ENCODE results near the gene UBXN10. TPM values are rescaled to one million over a fixed set of nuclear protein-coding genes. Genes with fewer than 3 reads are reported as not detected.

UBXN10 gene, protein sequence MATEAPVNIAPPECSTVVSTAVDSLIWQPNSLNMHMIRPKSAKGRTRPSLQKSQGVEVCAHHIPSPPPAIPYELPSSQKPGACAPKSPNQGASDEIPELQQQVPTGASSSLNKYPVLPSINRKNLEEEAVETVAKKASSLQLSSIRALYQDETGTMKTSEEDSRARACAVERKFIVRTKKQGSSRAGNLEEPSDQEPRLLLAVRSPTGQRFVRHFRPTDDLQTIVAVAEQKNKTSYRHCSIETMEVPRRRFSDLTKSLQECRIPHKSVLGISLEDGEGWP
- 0.37 and 0.43 TPM in 2 replicates for total RNA-seq (ENCODE audit: low replicate concordance)

DNA sequence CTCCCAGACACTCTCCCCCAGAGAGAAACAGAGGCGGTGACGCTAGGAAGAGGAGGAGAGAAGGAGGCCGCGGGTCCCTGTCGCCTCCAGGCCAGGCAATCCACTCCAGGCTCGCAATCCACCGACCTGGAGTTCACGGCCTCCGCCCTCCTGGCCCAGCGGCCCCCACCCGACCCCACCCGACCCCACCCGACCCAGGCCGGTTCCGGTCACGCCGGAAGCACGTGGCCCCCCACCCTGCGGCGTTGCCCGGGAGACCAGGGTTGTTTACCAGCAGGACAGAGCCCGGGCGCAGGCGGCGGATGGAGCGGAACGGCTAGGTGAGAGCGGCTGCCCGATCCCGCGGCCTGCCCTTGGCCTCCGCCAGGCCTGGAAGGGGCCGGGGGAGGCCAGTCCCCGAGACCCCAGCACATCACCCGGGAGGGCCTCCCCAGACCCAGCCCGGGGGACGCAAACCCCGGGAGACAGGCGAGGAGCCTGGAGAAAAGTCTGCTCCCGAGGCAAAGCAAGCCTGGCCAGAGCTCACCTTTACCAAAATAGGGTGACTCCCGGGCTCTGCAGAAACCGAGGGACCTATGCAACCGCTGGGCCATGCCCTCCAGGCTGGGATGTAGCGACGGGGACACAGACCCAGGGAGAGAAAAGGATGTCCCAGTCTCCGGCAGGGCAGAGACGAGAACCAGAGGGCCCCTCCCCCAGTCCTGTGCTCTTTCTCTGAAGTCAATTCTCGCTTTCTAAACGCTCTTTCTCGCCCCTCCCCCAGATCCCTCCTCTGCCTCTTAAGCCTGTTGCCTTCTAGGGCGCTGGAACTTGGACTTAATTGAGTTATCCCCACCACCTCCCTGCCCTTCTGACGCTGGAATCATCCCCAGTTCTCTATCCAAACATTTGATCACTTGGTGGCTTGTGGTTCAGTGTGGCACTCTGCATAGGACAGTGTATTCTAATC, at the start of gene UBXN10, which contains the start of gene PLA2G2C:
Gene UBXN10 (plus strand): TSS at position 263 of the 949 bp plus-strand sequence. CDS start 4,466 bp downstream, outside the sequence.
Gene PLA2G2C (minus strand): TSS at position 685 of the 949 bp plus-strand sequence. CDS start 9,155 bp downstream, outside the sequence.
- Mint-ChIP-seq H3K4me1 (peaks cover 28% of the 10 kb centered on the region), H3K36me3 (peaks cover 3% of the 10 kb centered on the region), H3K27me3 (ENCODE audit: insufficient read depth, low read depth) (peaks cover 7% of the 10 kb centered on the region), H3K4me3 (peak within 1 kb of the TSS; percentile 89), H3K27ac (peak within 1 kb of the TSS; percentile 96), H3K9me3 (no peaks in the 10 kb centered on the region)
- H4K20me1 ChIP-seq (ENCODE audit: low read depth): no peaks in the 10 kb centered on the region
- no peaks in the 10 kb centered on the region for H3K79me2 ChIP-seq (ENCODE audit: low read depth)
- no peaks in the 10 kb centered on the region for H3K9me3 ChIP-seq (ENCODE audit: low read depth)
- DNase-seq (ENCODE audit: low spot score): peak; percentile 67
- peak within 1 kb of the TSS; percentile 71 for H3K4me3 ChIP-seq
- no peaks in the 10 kb centered on the region for H3K36me3 ChIP-seq
- no peak within 1 kb of the TSS for H3K27ac ChIP-seq
- H3F3A ChIP-seq (ENCODE audit: low read depth): peaks cover 4% of the 10 kb centered on the region
- H3K4me1 ChIP-seq: no peaks in the 10 kb centered on the region
- peaks cover 53% of the 10 kb centered on the region for H3K27me3 ChIP-seq
- peak within 1 kb of the TSS; percentile 93 for H3K4me2 ChIP-seq
- H3K9ac ChIP-seq: no peak within 1 kb of the TSS
- peak within 1 kb of the TSS; percentile 84 for H2AFZ ChIP-seq (replicated peaks)
- TF ChIP-seq EZH2 (IDR thresholded peaks at IDR 0.05): no peak
- TF ChIP-seq, protein P1, sequence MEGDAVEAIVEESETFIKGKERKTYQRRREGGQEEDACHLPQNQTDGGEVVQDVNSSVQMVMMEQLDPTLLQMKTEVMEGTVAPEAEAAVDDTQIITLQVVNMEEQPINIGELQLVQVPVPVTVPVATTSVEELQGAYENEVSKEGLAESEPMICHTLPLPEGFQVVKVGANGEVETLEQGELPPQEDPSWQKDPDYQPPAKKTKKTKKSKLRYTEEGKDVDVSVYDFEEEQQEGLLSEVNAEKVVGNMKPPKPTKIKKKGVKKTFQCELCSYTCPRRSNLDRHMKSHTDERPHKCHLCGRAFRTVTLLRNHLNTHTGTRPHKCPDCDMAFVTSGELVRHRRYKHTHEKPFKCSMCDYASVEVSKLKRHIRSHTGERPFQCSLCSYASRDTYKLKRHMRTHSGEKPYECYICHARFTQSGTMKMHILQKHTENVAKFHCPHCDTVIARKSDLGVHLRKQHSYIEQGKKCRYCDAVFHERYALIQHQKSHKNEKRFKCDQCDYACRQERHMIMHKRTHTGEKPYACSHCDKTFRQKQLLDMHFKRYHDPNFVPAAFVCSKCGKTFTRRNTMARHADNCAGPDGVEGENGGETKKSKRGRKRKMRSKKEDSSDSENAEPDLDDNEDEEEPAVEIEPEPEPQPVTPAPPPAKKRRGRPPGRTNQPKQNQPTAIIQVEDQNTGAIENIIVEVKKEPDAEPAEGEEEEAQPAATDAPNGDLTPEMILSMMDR (IDR thresholded peaks at IDR 0.05): no peak
- no peak for TF ChIP-seq EZH2phosphoT487 (IDR thresholded peaks at IDR 0.05)

DNA sequence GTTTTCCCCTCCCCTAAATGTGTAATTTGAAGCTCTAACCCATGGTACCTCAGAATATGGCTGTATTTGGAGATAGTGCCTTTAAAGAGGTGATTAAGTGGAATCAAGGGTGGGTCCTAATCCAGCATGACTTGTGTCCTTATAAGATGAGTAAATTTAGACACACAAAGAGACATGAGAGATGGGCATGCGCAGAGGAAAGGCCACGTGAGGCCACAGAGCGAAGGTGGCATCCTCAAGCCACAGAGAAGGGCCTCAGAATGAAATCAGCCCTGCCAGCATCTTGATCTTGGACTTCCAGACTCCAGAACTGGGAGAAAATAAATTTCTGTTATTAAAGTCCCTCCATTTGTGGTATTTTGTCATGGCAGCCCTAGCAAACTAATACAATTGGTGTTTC, 49.6 kb upstream of the UBXN10 start:
- Histone ChIP-seq H3F3A (ENCODE audit: low read depth) (no peaks in the 10 kb centered on the region), H3K36me3 (no peaks in the 10 kb centered on the region), H3K9ac (no peak overlapping the region), H3K27ac (no peak overlapping the region), H3K27me3 (no peaks in the 10 kb centered on the region), H4K20me1 (ENCODE audit: low read depth) (no peaks in the 10 kb centered on the region), H3K79me2 (ENCODE audit: low read depth) (no peaks in the 10 kb centered on the region), H3K4me1 (no peaks in the 10 kb centered on the region), H2AFZ (replicated peaks) (no peak overlapping the region), H3K9me3 (ENCODE audit: low read depth) (no peaks in the 10 kb centered on the region), H3K4me3 (no peak overlapping the region), H3K4me2 (no peak overlapping the region)
- peaks cover 4% of the 10 kb centered on the region for H3K27me3 Mint-ChIP-seq (ENCODE audit: insufficient read depth, low read depth)
- H3K36me3 Mint-ChIP-seq: no peaks in the 10 kb centered on the region
- H3K27ac Mint-ChIP-seq: no peak overlapping the region
- H3K4me3 Mint-ChIP-seq: no peak overlapping the region
- no peaks in the 10 kb centered on the region for H3K4me1 Mint-ChIP-seq
- H3K9me3 Mint-ChIP-seq: no peaks in the 10 kb centered on the region
- DNase-seq (ENCODE audit: low spot score): no peak
- no peak for TF ChIP-seq EZH2phosphoT487 (IDR thresholded peaks at IDR 0.05)
- TF ChIP-seq, protein P1 (IDR thresholded peaks at IDR 0.05): no peak
- no peak for TF ChIP-seq EZH2 (IDR thresholded peaks at IDR 0.05)

DNA sequence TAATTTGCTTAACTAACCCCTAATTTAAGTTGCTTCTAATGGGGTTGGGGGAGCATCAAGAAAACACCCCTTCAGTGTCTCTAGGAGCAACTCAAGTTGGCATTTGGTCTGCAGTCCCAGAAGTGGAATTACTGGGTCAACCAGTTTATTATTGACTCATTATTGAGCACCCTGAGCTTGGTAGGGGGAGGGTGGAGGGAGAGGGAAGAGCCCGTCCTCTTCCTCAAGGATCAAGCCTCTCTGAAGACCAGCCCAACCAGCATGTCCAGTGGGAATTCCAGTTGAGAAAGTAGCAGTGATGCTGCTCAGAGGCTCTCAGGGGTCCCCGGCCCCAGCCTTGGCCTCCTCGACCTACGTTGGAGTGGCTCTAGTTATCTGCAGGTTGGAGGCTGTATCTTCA, 48.8 kb upstream of the UBXN10 start:
- no peak overlapping the region for H3K4me2 ChIP-seq
- Mint-ChIP-seq H3K27me3 (ENCODE audit: insufficient read depth, low read depth) (peaks cover 5% of the 10 kb centered on the region), H3K9me3 (no peaks in the 10 kb centered on the region), H3K27ac (no peak overlapping the region), H3K4me1 (no peaks in the 10 kb centered on the region), H3K36me3 (no peaks in the 10 kb centered on the region), H3K4me3 (no peak overlapping the region)
- H3K9me3 ChIP-seq (ENCODE audit: low read depth): no peaks in the 10 kb centered on the region
- TF ChIP-seq EZH2 (IDR thresholded peaks at IDR 0.05) (no peak), EZH2phosphoT487 (IDR thresholded peaks at IDR 0.05) (no peak)
- TF ChIP-seq, protein P1 (IDR thresholded peaks at IDR 0.05): no peak
- no peak overlapping the region for H2AFZ ChIP-seq (replicated peaks)
- no peak overlapping the region for H3K9ac ChIP-seq
- H3K4me3 ChIP-seq: no peak overlapping the region
- H3K27ac ChIP-seq: no peak overlapping the region
- no peaks in the 10 kb centered on the region for H4K20me1 ChIP-seq (ENCODE audit: low read depth)
- no peaks in the 10 kb centered on the region for H3F3A ChIP-seq (ENCODE audit: low read depth)
- H3K27me3 ChIP-seq: no peaks in the 10 kb centered on the region
- no peak for DNase-seq (ENCODE audit: low spot score)
- H3K4me1 ChIP-seq: no peaks in the 10 kb centered on the region
- H3K79me2 ChIP-seq (ENCODE audit: low read depth): no peaks in the 10 kb centered on the region
- no peaks in the 10 kb centered on the region for H3K36me3 ChIP-seq

Measured in neural progenitor cell (in vitro differentiated cells).